GM19239 (cell line): Measurements from ENCODE around the gene COL13A1.

Experiments used
- DNase-seq: peaks from one replicate; pipeline ENCODE4 v3.0.0; 2011; ENCODE audit warnings: low spot score; ENCODE audit not compliant: insufficient read length
- FAIRE-seq: peaks from 2 replicates; lab custom pipeline; 2011; peaks lifted over from hg19 to GRCh38; lab: Jason Lieb, UNC

Gene COL13A1

GRCh38 chr10:69899727-69900595, 98.3 kb downstream of the COL13A1 start:
- FAIRE-seq (no peak), DNase-seq (no peak)

DNA sequence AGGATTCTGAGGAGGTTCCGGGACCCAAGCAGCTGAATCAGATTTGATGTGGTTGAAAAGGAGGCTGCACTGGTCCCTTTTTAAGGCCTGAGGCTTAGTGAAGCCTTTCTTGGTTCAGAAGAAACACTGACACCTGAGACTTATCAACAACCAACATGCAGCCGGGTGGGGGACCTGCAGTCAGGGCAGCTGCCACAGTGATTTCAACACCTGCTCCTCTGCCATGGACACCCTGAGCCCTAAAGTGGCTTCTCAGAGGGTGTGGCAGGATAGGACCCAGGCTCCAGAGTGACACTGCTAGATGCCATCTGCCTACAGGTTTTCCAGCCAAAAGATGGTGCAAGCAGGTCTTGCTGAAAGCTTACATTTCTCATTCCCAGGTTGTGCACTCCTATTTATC, 99.3 kb downstream of the COL13A1 start:
- FAIRE-seq (no peak), DNase-seq (no peak)

DNA sequence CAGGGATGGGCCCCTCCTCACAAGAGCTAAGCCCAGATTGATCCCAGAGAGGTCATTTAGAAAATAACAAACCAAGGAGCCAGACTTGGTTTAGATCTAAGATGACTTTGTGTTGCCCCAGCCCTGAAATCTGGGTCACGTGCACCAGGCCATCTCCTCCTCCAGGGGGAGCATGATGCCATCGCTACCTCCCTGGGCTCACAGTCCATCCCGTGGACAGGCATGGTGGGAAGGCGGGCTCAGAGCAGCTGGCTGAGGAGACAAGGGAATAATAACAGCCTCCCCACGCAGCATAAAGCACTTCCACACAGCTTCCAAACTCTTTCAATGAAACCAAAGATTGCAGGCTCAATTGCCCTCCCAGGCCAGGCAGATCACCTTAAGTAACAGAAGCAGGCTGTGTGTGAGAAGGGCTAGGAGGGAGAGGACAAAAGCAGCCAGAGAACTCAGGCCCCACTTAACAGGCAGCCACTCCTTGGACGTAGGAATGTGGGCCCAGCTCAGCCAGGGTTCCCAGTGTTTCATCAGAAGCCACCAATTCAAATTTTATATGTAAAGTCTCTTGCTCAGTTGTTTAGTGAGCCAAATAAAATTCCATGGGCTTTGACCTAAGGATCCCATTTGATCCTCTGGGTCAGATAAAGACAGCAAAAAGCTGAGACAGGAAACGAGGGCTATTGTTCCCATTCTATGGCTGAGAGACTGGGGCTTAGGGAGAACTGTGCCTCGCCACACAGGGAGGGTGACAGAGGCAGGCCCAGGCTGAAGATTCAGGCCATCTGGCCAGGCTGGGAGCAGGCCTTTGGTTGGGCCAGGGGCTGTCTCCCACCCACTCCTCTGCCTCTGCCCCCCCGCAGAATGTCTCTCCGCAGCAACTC, 100.2 kb downstream of the COL13A1 start:
- peak; percentile 46 for DNase-seq
- no peak for FAIRE-seq

DNA sequence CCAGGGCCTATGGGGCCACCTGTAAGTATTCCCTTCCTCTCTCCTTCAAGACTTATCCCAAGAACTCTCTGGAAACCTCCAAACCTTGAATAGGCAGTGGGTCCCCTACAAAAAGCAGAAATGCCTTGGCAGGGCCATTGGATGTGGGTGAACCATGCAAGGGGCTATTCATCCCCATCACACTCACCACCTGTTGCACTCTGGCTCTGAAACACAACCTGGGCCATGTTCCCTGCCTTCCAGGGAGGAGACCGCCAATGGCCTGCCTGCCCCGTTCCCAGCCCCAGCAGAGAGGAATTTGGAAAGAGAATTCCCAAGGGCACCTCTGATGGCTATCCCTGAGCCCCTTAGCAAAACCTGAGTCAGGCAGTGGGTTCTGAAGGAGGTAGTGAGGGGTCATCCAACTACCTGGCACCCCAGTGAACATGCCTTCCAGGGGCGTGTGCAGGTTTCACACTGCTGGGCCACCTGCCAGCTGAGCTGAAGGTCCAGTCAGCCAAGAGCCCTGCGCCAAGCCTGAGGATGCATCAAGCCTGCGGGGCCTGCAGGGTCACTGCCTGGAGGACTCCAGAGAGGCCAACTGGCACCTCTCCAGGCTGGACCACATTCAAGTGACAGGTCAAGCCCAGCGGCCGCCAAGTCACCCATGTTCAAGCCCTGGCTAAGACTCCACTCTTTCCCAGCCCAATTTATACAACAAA, 101.3 kb downstream of the COL13A1 start:
- DNase-seq, result no peak
- no peak for FAIRE-seq

GRCh38 chr10:69904533-69904932, 102.8 kb downstream of the COL13A1 start:
- FAIRE-seq (no peak), DNase-seq (no peak)

- FAIRE-seq, result no peak
- DNase-seq, result no peak
These were observed 104.7 kb downstream of the COL13A1 start for GRCh38 chr10:69906425-69906824.

DNA sequence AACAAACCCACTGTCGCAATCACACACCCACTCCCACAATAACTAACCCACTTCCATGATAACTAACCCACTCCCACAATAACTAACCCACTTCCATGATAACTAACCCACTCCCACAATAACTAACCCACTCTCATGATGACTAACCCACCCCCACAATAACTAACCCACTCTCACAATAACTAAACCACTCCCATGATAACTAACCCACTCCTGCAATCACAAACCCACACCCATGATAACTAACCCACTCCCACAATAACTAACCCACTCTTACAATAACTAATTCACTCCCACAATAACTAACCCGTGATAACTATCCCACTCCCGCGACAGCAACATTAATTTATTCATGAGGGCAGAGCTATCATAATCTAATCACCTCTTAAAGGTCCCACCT, 105.8 kb downstream of the COL13A1 start:
- FAIRE-seq (no peak), DNase-seq (no peak)

GRCh38 chr10:69908124-69908523, 106.4 kb downstream of the COL13A1 start:
- DNase-seq (no peak), FAIRE-seq (no peak)

DNA sequence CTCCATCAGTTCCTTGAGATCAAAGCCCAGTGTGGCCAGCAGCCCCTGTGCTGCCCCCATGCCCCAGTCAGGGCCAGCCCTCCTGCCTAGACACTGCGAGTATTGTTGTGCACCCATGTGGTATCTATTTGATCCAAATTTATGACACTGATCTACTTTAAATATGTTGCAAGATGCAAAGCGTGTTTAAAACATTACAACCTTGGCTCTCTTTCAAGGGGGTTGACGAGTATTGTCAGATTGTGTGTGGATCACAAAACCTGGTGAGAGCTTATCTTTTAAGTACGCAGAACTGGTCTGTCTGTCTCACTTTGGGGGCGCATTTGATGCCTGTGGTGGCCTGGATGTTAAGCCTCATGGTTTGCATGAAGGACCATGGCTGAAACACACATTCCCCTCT, 108.9 kb downstream of the COL13A1 start:
- no peak for FAIRE-seq
- no peak for DNase-seq

DNA sequence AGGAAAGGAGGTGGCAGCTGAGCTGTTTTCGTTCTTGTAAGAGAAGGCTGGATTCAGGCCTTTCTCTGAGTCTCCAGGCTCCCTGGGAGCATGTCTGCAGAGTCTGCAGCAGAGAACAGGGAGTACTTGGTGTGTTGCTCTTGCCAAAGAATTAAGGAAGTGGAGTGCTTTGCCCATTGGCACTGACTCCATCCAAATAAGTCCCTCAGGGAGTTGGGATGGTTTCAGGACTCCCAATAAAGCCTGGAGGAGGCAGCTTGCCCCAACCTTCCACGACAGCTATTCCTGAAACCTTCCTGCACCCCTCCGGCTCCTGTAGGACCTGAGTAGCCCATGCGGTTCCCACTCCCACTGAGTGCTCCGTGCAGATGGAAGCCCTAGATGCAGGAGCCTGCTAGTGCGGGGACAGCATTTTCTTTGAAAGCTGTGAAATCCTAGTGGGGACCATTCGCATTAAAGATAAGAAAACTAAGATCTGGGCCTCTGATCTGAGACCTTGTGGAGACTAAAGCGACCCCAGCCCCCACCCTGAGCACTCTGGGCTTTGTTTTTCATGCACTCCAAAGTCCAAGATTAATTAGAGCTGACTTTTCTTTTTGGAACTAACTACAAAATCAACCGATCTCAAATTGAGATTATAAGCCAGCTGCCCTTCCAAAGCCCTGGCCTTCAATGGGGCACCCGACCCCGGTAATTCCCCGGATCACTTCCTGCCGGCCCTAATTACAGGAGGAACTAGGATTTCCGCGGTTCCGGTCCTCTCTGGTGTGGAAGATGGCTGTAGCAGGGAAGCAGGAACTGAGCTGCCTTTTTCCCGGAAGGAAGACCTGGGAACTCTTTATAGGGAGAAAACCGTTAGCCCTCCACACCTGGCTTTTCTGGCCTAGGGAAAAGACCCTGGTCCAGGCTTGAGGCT, 110.2 kb downstream of the COL13A1 start:
- FAIRE-seq (no peak), DNase-seq (no peak)

DNA sequence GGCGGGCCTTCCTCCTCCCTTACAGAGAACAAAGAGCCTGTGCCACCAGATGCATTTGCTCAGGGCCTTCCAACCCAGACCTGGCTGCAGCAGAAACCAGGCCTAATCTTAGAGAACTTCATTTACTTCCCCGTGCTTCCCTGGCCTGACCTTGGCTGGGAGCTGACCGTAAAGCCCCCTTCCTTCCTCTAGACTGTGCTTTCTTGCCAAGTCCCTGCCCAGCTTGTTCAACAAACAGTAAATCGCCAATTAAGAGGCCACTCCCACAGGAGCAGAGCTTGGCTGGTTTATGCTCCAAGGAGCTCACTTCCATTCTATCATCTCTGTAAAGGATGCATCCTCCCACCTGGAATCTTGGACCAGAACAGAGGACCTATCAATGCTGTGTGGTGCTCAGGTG, 110.9 kb downstream of the COL13A1 start:
- DNase-seq, result no peak
- no peak for FAIRE-seq

GRCh38 chr10:69913606-69914382, 112.1 kb downstream of the COL13A1 start:
- DNase-seq (no peak), FAIRE-seq (no peak)

GRCh38 chr10:69914398-69915214, 112.9 kb downstream of the COL13A1 start:
- FAIRE-seq (peak; percentile 14), DNase-seq (peak; percentile 72)

- FAIRE-seq, result no peak
- no peak for DNase-seq
These were observed 113.5 kb downstream of the COL13A1 start for GRCh38 chr10:69915215-69915560.

DNA sequence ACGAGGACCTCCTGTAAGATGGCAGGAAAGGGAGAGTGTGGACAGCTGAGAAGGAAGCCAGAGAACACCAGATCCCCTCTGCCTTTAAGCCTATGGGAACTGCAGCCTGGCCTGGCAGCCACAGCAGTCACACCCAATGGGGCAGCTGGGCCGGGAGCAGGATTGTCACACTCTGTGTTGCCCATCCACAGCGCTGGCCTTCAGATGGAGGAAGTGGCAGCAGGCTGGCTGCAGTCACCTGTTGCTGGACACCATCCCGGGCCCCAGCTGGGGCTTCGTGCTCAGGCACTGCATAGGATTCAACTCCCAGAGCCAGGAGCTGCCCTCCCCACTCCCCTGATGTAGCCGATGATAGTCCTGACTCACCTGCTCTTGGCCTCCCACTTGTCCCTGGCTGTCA, 114.4 kb downstream of the COL13A1 start:
- no peak for DNase-seq
- FAIRE-seq, result no peak

GRCh38 chr10:69918036-69918435, 116.3 kb downstream of the COL13A1 start:
- DNase-seq (no peak), FAIRE-seq (no peak)

DNA sequence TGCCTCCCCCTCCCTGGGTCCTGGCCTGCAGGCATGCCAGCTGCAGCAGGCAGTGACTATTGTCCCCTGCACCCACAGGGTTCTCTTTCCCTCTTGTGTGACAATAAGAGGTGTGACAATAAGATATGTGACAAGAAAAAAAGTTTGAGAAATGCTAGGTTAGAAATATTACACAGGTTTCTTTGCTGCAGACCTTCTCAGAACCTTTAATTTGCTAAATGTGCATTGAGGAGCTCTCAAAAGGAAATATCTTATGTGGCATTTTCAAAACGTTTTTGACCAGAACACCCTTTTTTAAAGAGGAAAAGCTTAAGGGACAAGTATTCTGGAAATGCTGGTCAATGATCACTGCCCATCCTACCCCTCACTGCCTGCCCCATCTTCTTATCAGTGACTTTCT, 117.5 kb downstream of the COL13A1 start:
- DNase-seq (no peak), FAIRE-seq (no peak)

GRCh38 chr10:69925111-69925510, 123.4 kb downstream of the COL13A1 start:
- no peak for DNase-seq
- FAIRE-seq, result no peak
